HEK293T (cell line): ENCODE data around the gene PLA2G3.

Experiments used
- ARNT ChIP-seq: fragments of 450-650 bp; IDR thresholded peaks from 2 replicates; pipeline ENCODE4 v1.6.1; 2017; ENCODE audit warnings: mild to moderate bottlenecking
- BHLHE40 ChIP-seq: fragments of 450-650 bp; IDR thresholded peaks from 2 replicates; pipeline ENCODE4 v1.6.1; 2016; ENCODE audit warnings: mild to moderate bottlenecking, moderate library complexity, borderline replicate concordance
- CTBP1 ChIP-seq: fragments of 450-650 bp; IDR thresholded peaks from 2 replicates; pipeline ENCODE4 v1.6.1; 2016; ENCODE audit warnings: borderline replicate concordance
- ELF4 ChIP-seq: fragments of 450-650 bp; IDR thresholded peaks from 2 replicates; pipeline ENCODE4 v1.6.1; 2017; ENCODE audit warnings: antibody characterized with exemption
- FOXA1 ChIP-seq: fragments of 450-650 bp; IDR thresholded peaks from 2 replicates; pipeline ENCODE4 v1.6.1; 2016; ENCODE audit warnings: mild to moderate bottlenecking
- FOXK2 ChIP-seq: fragments of 450-650 bp; IDR thresholded peaks from 2 replicates; pipeline ENCODE4 v1.6.1; 2016; ENCODE audit warnings: mild to moderate bottlenecking
- FOXM1 ChIP-seq: fragments of 450-650 bp; IDR thresholded peaks from 2 replicates; pipeline ENCODE4 v1.6.1; 2017; ENCODE audit warnings: mild to moderate bottlenecking, borderline replicate concordance
- HDGF ChIP-seq: fragments of 450-650 bp; IDR thresholded peaks from 2 replicates; pipeline ENCODE4 v1.6.1; 2017; ENCODE audit warnings: antibody characterized with exemption, borderline replicate concordance
- L3MBTL2 ChIP-seq: fragments of 450-650 bp; conservative IDR thresholded peaks from 2 replicates; pipeline ENCODE4 v1.6.1; 2016; ENCODE audit warnings: mild to moderate bottlenecking
- SP1 ChIP-seq: fragments of 450-650 bp; IDR thresholded peaks from 2 replicates; pipeline ENCODE4 v1.6.1; 2017
- SUZ12 ChIP-seq: fragments of 450-650 bp; IDR thresholded peaks from 2 replicates; pipeline ENCODE4 v1.6.1; 2016; ENCODE audit warnings: mild to moderate bottlenecking
- TARDBP ChIP-seq: fragments of 450-650 bp; IDR thresholded peaks from 2 replicates; pipeline ENCODE4 v1.6.1; 2016
- ZNF384 ChIP-seq: fragments of 450-650 bp; IDR thresholded peaks from 2 replicates; pipeline ENCODE4 v1.6.1; 2016
- TF ChIP-seq, protein P1 (sequence below): fragments of 450-650 bp; IDR thresholded peaks from 2 replicates; pipeline ENCODE4 v1.6.1; 2016

DNA sequence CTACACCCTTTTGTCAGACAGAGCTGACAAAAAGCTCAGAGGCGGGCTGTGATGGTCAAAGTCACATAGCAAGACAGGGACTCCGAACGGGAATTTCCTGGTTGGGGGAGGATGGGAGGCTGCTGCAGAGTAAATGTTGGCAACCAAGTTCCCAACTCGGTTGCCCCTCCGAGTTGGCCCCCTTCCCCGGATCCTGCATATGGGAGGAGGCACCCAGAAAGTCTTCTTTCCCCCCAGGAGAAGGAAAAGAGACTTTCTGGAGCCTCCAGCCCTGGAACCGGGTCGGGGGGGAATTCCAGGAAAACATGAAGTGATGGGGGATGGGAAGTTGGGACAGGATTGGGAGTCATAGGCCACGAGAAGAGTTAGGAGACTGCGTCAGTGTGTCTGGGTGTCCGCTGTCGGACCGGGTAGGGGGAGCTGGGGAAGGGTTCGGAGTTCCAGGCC, 33.6 kb downstream of the PLA2G3 start:
- TF ChIP-seq L3MBTL2 (no peak), BHLHE40 (no peak), HDGF (no peak), FOXM1 (no peak), FOXA1 (no peak), SP1 (no peak), FOXK2 (no peak), ZNF384 (no peak), ARNT (no peak), ELF4 (no peak), CTBP1 (no peak), SUZ12 (no peak), TARDBP (no peak)
- TF ChIP-seq, protein P1, sequence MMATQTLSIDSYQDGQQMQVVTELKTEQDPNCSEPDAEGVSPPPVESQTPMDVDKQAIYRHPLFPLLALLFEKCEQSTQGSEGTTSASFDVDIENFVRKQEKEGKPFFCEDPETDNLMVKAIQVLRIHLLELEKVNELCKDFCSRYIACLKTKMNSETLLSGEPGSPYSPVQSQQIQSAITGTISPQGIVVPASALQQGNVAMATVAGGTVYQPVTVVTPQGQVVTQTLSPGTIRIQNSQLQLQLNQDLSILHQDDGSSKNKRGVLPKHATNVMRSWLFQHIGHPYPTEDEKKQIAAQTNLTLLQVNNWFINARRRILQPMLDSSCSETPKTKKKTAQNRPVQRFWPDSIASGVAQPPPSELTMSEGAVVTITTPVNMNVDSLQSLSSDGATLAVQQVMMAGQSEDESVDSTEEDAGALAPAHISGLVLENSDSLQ = no peak
